ENCODE results near the gene RYK.

Gene RYK

GRCh38 chr3:134294302-134295280 is 43.9 kb upstream of the RYK start:
- H3K4me3 ChIP-seq (ENCODE audit: low read depth, low read length), result no peak overlapping the region
- no peak for TF ChIP-seq CTCF (IDR thresholded peaks at IDR 0.05; ENCODE audit: borderline replicate concordance, insufficient read depth, low read depth, low read length)

GRCh38 chr3:134291319-134292254 is 40.9 kb upstream of the RYK start:
- TF ChIP-seq CTCF (IDR thresholded peaks at IDR 0.05; ENCODE audit: borderline replicate concordance, insufficient read depth, low read depth, low read length), result no peak
- no peak overlapping the region for H3K4me3 ChIP-seq (ENCODE audit: low read depth, low read length)

DNA sequence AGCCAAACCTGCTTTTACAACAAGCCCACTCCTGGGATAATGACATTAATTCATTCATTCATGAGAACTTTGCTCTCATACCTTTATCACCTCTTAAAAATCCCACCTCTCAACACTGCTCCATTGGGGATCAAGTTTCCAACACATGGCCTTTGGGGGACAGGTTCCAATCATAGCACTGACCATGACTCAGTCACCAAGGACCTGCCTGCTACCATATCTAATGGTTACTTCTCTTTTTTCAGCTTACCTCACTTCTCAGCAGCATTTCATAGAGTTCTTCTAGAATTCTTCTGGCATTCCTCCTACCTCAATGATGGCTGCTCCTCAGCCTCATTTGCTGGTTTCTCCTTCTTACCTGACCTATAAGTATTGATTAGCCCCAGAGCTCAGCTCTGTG is 36.9 kb upstream of the RYK start:
- no peak overlapping the region for H3K4me3 ChIP-seq (ENCODE audit: low read depth, low read length)
- no peak for TF ChIP-seq CTCF (IDR thresholded peaks at IDR 0.05; ENCODE audit: borderline replicate concordance, insufficient read depth, low read depth, low read length)

DNA sequence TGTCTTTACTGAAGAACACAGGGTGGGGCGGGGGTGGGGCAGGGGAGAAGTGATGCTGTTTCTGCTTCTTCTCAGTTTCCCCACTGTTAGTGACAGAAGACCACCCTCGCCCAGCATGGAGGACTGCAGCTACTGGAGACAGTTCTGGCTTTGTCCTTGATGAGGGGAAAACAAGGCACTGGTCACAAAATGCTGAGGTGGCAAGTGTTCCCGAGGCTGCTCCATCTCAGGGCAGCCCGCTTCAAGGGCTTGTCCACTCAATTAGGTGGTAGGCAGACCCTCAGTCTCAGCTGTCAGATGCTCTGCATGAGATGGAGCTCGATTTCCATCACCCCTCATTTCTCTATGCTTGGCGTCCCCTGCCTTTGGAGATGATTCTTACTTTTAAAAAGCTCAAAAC is 33.8 kb upstream of the RYK start:
- no peak overlapping the region for H3K4me3 ChIP-seq (ENCODE audit: low read depth, low read length)
- no peak for TF ChIP-seq CTCF (IDR thresholded peaks at IDR 0.05; ENCODE audit: borderline replicate concordance, insufficient read depth, low read depth, low read length)

DNA sequence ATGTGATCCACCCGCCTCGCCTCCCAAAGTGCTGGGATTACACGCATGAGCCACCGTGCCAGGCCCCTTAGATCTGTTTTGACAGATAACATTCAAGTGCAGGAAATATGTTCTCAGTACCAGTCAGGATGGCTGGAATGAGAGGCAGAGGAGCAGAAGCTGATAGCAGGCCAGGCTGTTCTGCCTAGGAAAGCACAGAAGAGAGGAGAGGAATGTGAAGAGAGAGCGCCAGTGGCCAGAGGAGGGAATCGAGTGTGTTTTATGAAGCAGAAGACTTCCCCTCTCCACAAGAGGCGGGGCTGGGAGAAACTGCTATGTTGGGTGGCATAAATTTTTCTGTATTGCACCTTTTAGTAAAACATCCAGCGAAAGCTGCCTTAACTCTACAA is 32.0 kb upstream of the RYK start:
- TF ChIP-seq CTCF (IDR thresholded peaks at IDR 0.05; ENCODE audit: borderline replicate concordance, insufficient read depth, low read depth, low read length), result no peak
- no peak overlapping the region for H3K4me3 ChIP-seq (ENCODE audit: low read depth, low read length)

DNA sequence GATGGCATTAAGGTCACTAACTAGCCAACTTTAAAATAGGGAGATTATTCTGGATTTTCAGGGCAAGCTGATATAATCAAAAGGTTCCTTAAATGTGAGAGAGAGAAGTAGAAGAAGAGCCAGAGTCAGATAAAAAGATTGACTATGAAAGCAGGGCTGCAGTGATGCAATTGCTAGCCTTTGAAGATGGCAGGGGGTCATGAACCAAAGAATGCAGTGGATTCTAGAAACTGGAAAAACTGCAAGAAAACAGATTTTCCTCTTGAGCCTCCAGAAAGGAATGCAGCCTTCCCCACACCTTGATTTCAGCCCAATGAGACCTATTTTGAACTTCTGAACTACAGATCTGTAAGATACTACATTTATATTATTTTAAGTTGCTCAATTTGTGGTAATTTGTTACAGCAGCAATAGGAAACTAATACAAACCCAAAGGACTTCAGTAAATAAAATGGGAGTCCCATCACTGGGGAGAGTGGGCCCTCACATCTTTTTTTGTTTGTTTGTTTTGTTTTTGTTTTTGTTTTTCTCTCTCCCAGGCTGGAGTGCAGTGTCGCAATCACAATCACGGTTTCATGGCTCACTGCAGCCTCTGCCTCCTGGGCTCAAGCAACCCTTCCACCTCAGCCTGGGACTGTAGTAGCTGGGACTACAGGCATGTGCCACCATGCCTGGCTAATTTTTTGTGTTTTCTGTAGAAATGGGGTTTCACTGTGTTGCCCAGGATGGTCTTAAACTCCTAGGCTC is 31.4 kb upstream of the RYK start:
- no peak overlapping the region for H3K4me3 ChIP-seq (ENCODE audit: low read depth, low read length)
- TF ChIP-seq CTCF (IDR thresholded peaks at IDR 0.05; ENCODE audit: borderline replicate concordance, insufficient read depth, low read depth, low read length), result no peak

Data from GM12875 (cell line).